Pancreas (tissue), 10 donors: ENCODE measurements around the gene ZNF69. TPM values are rescaled to one million over a fixed set of nuclear protein-coding genes. Genes with fewer than 3 reads are reported as not detected.
"Not testable (repeated sequence)": the region's sequence is repeated elsewhere in the genome, so short reads cannot be mapped to it uniquely, and the experiment has no call there.

Experiments used
- ATAC-seq, 4 donors: fragments of 200-7000 bp; cut with Tn5 transposase; one replicate each; pipeline versions ENCODE4 v1.8.0 to v1.9.1; 2020; ENCODE audit warnings: mild to moderate bottlenecking in 4 of 4, moderate library complexity in 4 of 4
- DNase-seq, 6 donors: peaks; one replicate each; pipeline ENCODE4 v3.0.0-alpha.2; 2020
- FAIRE-seq: peaks from 2 replicates; lab custom pipeline; 2012; peaks lifted over from hg19 to GRCh38; lab: Jason Lieb, UNC
- H3K27ac ChIP-seq, 4 donors: fragments of 200-600 bp; sonication (generic); 1 replicate in 3 of 4; 2 replicates in 1 of 4; pipeline versions ENCODE4 v1.5.0 to v1.8.0; 2020
- H3K27me3 ChIP-seq, 4 donors: fragments of 200-600 bp; one replicate each; pipeline ENCODE4 v1.8.0; 2021
- H3K36me3 ChIP-seq, 3 donors: fragments of 200-600 bp; sonication (generic) in 1 of 3; one replicate each; pipeline versions ENCODE4 v1.5.0 to v1.8.0; 2020 to 2021
- H3K4me1 ChIP-seq, 3 donors: fragments of 200-600 bp; one replicate each; pipeline ENCODE4 v1.8.0; 2021
- H3K4me3 ChIP-seq, 4 donors: fragments of 200-600 bp; sonication (generic) in 2 of 4; one replicate each; pipeline versions ENCODE4 v1.5.0 to v1.8.0; 2020 to 2021
- H3K9me3 ChIP-seq, 4 donors: fragments of 200-600 bp; one replicate each; pipeline ENCODE4 v1.8.0; 2021
- CTCF ChIP-seq, 4 donors: fragments of 200-600 bp; sonication (generic) in 3 of 4; IDR thresholded peaks; one replicate each; pipeline versions ENCODE4 v1.5.0 to v1.8.0; 2021; ENCODE audit warnings: antibody characterized with exemption in 4 of 4
- WGBS, 2 donors: extraction: QIAGEN DNeasy Blood & Tissue Kit; methylation state at CpG; one replicate each; pipeline ENCODE4 v1.1.7; 2013; 5-methylcytosine and 5-hydroxymethylcytosine counted together
- intact Hi-C, 3 donors: fragments of 100-400 bp; cut with DNase I; formaldehyde crosslinking; loops; one replicate each; pipeline versions ENCODE4 v1.11.1 to v1.14.2; 2022
- polyA plus RNA-seq, 2 donors: library from polyadenylated mRNA; stranded (reverse); fragments of 200-250 nt; gene quantifications; one replicate each; pipeline ENCODE4 v1.2.3, GENCODE V29; 2013
- total RNA-seq, 6 donors: library from RNA; stranded (reverse); fragmentation: NEBNext Ultra II Directional in 4 of 6; extraction: Animal tissue kit (Norgen Biotek cat#: 25700) in 4 of 6; gene quantifications; one replicate each; pipeline versions ENCODE4 v1.2.1 to v1.2.4, GENCODE V29; 2021 to 2023
- donor health status: healthy with polysubstance abuse.
- donor health status: DM: no; HTN: no; CAD: no; lungs with moderate emphysema.
- donor health status: DM: no; HTN: no; CAD: no.
- donor health status: control.
- donor health status: control.
- donor health status: Bipolar disorder and iron deficiency.
- donor health status: DM: yes; HTN: yes; CAD: no.
- donor health status: DM: no; HTN: no; CAD: no.
- donor health status: DM: no; HTN: no; CAD: no.
- donor health status: DM: yes; HTN: yes; CAD: no.

The ZNF69 gene
- total and polyA plus RNA-seq, 8 donors: 4.4 to 13.8 (median 7.0) TPM

GRCh38 chr19:11881151-11881800 is 6.3 kb upstream of the ZNF69 start:
- peak; percentile 81 to 97 (median 95) for ATAC-seq

GRCh38 chr19:11882606-11883005 is 5.0 kb upstream of the ZNF69 start:
- Histone ChIP-seq H3K4me3 (no peak overlapping the region), H3K27ac (no peak overlapping the region), H3K27me3 (no peaks in the 10 kb centered on the region), H3K36me3 (no peaks in the 10 kb centered on the region), H3K9me3 (no peaks in the 10 kb centered on the region), H3K4me1 (no peaks in the 10 kb centered on the region)
- DNase-seq (no peak), FAIRE-seq (no peak), ATAC-seq (no peak)
- 78 to 80% methylated on average over 2 of the region's 2 CpGs for WGBS, 2 donors
- no peak for TF ChIP-seq CTCF (IDR thresholded peaks at IDR 0.05)
- intact Hi-C loops: no loop called here

More at GRCh38 chr19:11881151-11881800, 6.3 kb upstream of the ZNF69 start:
- no peaks in the 10 kb centered on the region for H3K9me3 ChIP-seq
- no peaks in the 10 kb centered on the region for H3K27me3 ChIP-seq
- peak; percentile 51 to 81 (median 65) for TF ChIP-seq CTCF (IDR thresholded peaks at IDR 0.05)
- DNase-seq: peak; percentile 50 to 77 (median 55)
- no peak for FAIRE-seq
- intact Hi-C loops: no loop called here
- WGBS, 2 donors: 11 to 14% methylated on average over 10 of the region's 10 CpGs
- no peaks in the 10 kb centered on the region for H3K36me3 ChIP-seq
- H3K4me3 ChIP-seq: no peak overlapping the region
- no peaks in the 10 kb centered on the region for H3K4me1 ChIP-seq
- H3K27ac ChIP-seq: no peak overlapping the region

- peak in 2 of 4 donors; percentile 6 to 7 for ATAC-seq
- H3K36me3 ChIP-seq: no peaks in the 10 kb centered on the region
- H3K9me3 ChIP-seq: no peaks in the 10 kb centered on the region
- intact Hi-C loops: no loop called here
- TF ChIP-seq CTCF (IDR thresholded peaks at IDR 0.05): no peak
- H3K4me3 ChIP-seq: peak overlapping the region in 3 of 4 donors; percentile 57 to 60 (median 57)
- no peak for FAIRE-seq
- H3K27me3 ChIP-seq: no peaks in the 10 kb centered on the region
- peak in 1 of 6 donors; percentile 35 for DNase-seq
- peak overlapping the region; percentile 90 to 98 (median 94) for H3K27ac ChIP-seq
- H3K4me1 ChIP-seq: peaks cover 0 to 3% (median 0%) of the 10 kb centered on the region in 3 donors
- WGBS, 2 donors: 33 to 44% methylated on average over 7 of the region's 7 CpGs
Measured at GRCh38 chr19:11887234-11887610, 360 bp upstream of the ZNF69 start.

- intact Hi-C loops, H3K27ac ChIP-seq, FAIRE-seq, ATAC-seq, H3K27me3 ChIP-seq, H3K9me3 ChIP-seq, DNase-seq, H3K36me3 ChIP-seq, H3K4me1 ChIP-seq: not testable (repeated sequence)
- H3K4me3 ChIP-seq: peak overlapping the region in 1 of 4 donors; percentile 57
- WGBS, 2 donors: 64 to 65% methylated on average over 6 of the region's 6 CpGs
Measured at GRCh38 chr19:11889901-11890300, 2.3 kb downstream of the ZNF69 start.

- intact Hi-C loops: no loop called here
- Histone ChIP-seq H3K4me3 (no peak overlapping the region), H3K27ac (no peak overlapping the region), H3K9me3 (no peaks in the 10 kb centered on the region), H3K27me3 (no peaks in the 10 kb centered on the region), H3K36me3 (no peaks in the 10 kb centered on the region), H3K4me1 (peaks cover 0 to 3% (median 0%) of the 10 kb centered on the region in 3 donors)
- no peak for ATAC-seq
- 88 to 90% methylated on average over 5 of the region's 5 CpGs for WGBS, 2 donors
- no peak for TF ChIP-seq CTCF (IDR thresholded peaks at IDR 0.05)
- no peak for FAIRE-seq
- DNase-seq: no peak
Measured at GRCh38 chr19:11890634-11891033, 3.1 kb downstream of the ZNF69 start.
